NCI-H128 (cell line): ENCODE data around the gene HNRNPF.
"Not testable (repeated sequence)": the region's sequence is repeated elsewhere in the genome, so short reads cannot be mapped to it uniquely, and the experiment has no call there.

ENCODE experiments used
- DNase-seq: peaks from one replicate; lab custom pipeline; 2025; ENCODE audit not compliant: unreplicated experiment; lab: John Stamatoyannopoulos, UW

HNRNPF gene, protein sequence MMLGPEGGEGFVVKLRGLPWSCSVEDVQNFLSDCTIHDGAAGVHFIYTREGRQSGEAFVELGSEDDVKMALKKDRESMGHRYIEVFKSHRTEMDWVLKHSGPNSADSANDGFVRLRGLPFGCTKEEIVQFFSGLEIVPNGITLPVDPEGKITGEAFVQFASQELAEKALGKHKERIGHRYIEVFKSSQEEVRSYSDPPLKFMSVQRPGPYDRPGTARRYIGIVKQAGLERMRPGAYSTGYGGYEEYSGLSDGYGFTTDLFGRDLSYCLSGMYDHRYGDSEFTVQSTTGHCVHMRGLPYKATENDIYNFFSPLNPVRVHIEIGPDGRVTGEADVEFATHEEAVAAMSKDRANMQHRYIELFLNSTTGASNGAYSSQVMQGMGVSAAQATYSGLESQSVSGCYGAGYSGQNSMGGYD

DNA sequence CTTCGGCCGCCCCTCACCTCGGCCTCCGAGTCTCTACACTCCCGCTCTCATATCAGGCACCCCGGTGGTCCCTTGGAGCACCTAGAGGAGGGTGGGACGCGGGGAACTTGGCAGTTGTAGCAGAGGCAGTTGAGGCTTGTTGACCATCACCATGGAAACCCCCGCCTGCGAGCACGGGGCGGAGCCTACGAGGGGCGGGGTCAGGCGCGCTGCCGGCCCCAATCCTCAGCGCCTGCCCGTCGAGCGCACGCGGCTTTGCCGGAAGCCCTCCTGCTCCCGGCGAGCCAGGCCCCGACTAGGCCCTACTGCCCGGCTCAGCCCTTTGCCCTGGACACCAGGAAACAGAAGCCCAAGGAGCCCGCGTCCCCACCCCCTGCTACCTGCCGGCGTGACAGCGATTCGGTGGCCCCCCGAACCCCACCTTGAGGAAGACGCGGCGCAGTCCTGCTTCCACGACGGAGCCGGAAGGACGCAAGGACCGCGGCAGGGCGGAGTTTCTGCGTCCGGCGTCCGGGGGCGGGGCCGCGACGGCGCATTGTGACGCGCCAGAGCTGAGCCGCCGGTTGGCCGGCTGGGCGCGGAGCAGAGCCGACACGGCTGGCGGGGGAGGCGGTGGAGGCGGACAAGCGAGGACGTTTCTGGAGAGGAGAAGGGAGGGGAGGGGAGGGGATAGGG lies at the start of gene HNRNPF:
Gene HNRNPF (minus strand): TSS at position 477 of the 675 bp plus-strand sequence. CDS start 21,302 bp downstream, outside the sequence.
- DNase-seq, result peak; percentile 67

DNA sequence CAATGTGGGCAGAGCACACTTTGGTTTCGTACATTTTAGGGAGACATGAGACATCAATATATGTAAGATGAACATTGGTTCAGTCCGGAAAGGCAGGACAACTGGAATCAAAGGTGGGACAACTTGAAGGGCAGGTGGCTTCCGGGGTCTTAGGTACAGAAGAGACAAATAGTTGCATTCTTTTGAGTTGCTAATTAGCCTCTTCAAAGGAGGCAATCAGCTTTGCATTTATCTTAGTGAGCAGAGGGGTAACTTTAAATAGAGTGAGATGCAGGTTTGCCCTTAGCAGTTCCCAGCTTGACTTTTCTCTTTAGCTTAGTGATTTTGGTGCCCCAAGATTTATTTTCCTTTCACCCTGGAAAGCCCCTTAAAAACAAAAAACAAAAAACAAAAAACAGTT lies 49.2 kb upstream of the HNRNPF start:
- no peak for DNase-seq

DNA sequence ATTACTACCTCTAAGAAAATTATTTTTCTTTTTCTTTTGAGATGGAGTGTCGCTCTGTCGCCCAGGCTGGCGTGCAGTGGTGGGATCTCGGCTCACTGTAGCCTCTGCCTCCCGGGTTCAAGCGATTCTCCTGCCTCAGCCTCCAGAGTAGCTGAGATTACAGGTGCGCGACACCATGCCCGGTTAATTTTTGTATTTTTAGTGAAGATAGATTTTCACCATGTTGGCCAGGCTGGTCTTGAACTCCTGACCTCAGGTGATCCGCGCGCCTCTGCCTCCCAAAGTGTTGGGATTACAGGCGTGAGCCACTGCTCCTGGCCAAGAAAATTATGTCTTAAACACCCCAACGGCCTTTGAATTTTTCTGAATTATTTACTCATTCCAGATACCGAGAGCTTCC lies 47.6 kb upstream of the HNRNPF start:
- not testable (repeated sequence) for DNase-seq

DNA sequence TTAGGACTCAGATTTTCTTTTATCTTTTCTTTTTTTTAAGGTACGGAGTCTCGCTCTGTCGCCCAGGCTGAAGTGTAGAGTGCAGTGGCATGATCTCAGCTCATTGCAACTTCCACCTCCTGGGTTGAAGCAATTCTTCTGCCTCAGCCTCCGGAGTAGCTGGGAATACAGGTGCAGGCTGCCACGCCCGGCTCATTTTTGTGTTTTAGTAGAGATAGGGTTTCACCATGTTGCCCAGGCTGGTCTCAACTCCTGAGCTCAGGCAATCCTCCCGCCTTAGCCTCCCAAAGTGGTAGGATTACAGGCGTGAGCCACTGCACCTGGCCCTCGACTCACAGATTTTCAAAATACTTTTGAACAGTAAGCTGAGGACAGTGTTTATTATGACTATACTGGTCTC lies 45.0 kb upstream of the HNRNPF start:
- DNase-seq, result not testable (repeated sequence)

DNA sequence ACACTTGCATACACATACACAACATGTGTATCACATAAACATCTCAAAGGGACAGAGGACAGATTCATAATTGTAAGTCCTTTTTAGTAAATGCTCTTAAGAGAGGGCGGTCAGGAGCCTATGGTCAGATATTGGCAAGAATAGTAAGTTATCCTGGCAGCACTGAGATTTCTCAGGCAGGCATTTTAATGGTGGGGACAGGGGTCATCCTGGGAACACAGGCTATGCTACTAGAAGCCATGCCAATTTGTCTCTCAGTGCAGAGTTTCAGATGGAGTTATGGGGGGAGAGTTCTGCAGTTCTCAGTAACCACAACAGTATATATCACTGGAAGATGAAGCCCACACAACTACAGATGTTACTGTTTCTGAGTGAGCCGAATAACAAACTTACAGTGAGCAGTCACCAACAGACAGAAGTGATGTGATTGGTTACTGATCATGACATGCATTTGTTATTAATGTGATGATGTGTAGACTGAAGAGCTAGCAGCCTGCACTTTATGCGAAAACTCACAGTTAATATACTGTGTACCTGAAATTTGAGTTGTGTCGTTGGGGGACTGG lies 44.4 kb upstream of the HNRNPF start:
- no peak for DNase-seq

DNA sequence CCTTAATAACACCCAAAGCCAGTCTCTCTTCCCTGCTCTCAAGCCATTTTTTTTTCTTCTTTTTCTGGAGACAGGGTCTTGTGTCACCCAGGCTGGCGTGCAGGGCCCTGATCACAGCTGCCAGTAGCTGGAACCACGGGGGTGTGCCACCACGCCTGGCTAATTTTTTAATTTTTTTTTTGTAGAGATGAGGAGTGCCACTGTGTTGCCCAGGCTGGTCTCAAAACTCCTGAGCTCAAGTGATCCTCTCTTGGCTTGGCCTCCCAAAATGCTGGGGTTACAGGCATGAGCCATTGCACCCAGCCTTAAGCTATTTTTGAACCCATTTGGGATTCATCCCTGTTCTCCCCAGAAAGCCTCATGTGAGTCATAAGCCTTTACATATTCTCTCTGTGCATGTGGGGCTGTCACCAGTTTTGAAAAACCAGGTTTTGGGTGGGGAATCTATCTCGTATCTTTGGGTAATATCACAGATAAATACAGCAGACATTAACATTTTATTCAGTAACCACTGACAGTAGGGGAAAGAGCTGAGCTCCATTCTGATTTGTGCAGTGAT lies 43.4 kb upstream of the HNRNPF start:
- DNase-seq, result no peak

DNA sequence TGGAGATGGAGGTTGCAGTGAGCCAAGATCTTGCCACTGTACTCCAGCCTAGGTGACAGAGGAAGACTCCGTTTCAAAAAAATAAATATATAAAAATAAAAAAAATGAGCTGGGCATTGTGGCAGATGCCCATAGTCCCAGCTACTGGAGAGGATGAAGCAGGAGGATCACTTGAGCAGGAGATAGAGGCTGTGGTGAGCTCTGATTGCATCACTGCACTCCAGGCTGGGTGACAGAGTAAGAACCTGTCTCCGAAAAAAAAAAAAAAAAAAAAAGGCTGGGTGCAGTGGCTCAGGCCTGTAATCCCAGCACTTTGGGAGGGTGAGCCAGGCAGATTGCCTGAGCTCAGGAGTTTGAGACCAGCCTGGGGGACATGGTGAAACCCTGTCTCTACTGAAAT lies 39.8 kb upstream of the HNRNPF start:
- no peak for DNase-seq

DNA sequence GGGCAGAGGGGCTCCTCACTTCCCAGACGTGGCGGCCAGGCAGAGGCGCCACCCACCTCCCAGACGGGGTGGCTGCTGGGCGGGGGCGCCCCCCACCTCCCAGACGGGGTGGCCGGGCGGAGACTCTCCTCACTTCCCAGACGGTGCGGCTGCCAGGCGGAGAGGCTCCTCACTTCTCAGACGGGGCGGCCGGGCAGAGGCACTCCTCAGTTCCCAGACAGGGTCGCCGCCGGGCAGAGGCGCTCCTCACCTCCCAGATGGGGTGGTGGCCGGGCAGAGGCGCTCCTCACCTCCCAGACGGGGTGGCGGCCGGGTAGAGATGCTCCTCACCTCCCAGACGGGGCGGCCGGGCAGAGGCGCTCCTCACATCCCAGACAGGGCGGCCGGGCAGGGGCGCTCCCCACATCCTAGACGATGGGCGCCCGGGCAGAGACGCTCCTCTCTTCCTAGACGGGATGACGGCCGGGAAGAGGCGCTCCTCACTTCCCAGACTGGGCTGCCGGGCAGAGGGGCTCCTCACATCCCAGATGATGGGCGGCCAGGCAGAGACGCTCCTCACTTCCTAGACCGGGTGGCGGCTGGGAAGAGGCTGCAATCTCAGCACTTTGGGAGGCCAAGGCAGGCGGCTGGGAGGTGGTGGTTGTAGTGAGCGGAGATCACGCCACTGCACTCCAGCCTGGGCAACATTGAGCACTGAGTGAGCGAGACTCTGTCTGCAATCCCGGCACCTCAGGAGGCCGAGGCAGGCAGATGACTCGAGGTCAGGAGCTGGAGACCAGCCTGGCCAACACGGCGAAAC lies 37.4 kb upstream of the HNRNPF start:
- DNase-seq, result not testable (repeated sequence)

DNA sequence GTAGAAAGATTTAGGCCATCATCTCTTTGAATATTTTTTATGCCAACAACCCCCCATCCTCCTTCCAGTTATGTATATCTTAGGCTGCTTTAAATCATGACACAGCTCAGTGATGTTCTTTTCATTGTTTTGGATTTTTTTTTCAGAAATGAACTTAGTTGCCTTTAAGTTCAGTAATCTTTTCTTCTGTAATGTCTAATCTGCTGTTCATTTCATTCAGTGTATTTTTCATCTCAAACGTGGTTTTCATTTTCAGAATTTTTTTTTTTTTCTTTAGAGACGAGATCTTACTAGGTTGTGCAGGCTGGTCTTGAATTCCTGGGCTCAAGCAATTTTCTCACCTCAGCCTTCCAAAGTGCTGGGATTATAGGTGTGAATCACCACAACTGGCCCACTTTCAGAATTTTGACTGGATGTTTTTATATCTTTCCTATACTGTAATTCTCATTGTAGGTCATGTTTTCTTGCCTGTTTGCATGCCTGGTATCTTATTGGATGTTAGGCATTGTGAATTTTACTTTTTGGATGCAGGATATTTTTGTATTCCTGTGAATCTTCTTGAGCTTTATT lies 36.0 kb upstream of the HNRNPF start:
- no peak for DNase-seq

DNA sequence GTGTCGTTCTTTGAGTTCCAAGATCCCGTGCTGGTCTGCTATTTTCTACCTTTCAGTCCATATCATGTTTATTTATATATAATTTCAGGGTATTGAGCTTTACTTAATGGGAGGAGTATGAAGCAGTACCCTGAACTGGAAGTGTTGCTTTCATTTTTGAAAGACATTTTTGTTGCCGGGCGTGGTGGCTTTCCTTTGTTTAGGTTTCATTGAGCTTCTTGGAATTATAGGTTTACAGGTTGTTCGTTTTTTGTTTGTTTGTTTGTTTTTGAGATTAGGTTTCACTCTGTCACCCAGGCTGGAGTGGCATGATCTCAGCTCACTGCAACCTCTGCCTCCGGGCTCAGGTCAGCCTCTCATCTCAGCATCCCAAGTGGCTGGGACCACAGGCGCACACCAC lies 35.3 kb upstream of the HNRNPF start:
- no peak for DNase-seq

DNA sequence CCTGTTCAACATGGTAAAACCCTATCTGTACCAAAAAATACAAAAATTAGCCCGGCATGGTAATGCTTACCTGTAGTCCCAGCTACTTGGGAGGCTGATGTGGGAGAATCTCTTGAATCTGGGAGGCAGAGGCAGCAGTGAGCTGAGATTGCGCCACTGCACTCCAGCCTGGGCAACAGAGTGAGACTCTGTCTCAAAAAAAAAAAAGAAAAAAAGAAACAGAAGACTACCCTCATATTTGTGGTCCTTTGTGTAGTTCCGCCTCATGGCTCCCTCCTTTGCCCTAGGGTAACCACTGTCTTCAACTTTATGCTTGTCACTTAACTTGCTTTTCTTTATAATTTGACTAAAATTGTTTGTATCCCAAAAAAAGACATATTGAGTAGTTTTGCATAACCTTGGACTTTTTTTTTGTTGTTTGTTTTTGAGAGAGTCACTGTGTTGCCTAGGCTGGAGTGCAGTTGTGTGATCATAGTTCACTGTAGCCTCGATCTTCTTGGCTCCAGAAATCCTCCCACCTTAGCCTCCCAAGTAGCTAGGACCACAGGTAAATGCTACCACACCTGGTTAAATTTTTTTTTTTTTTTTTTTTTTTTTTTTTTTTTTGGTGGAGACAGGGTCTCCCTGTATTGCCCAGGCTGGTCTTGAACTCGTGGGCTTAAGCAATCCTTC lies 31.6 kb upstream of the HNRNPF start:
- DNase-seq, result no peak

DNA sequence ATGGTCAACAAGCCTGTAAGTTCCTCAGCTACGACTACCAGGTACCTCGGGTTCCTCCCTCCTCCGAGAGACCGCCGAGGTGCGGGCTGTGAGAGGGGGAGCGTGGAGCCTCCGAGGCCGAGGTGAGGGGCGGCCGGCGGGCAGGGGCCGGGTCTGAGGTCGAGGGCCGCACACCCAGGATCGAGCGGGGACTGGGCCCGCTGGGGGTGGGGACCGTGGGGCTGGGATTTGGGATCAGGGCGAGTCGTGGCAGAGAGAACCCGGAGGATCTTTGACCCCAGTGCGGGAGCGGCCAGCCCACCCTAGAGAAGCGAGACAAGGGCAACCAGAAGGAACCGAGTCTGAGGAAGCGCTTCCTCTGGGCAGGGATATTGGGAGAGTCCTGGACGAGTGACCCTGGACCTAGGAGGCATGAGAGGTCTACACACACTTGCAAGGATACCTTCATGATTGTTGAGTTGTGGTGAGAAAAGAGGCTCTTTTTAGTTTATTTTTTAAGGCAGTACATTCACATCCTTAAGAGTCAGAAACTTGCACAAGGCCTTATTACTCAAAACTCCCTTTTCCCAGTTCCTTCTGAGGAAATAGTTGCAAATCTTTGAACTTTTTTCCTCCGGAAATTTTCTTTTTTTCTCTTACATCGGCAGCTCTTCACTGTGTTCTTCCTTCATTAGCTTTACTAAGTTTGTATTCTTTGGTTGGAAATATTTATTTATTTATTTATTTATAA lies 28.3 kb upstream of the HNRNPF start:
- no peak for DNase-seq

DNA sequence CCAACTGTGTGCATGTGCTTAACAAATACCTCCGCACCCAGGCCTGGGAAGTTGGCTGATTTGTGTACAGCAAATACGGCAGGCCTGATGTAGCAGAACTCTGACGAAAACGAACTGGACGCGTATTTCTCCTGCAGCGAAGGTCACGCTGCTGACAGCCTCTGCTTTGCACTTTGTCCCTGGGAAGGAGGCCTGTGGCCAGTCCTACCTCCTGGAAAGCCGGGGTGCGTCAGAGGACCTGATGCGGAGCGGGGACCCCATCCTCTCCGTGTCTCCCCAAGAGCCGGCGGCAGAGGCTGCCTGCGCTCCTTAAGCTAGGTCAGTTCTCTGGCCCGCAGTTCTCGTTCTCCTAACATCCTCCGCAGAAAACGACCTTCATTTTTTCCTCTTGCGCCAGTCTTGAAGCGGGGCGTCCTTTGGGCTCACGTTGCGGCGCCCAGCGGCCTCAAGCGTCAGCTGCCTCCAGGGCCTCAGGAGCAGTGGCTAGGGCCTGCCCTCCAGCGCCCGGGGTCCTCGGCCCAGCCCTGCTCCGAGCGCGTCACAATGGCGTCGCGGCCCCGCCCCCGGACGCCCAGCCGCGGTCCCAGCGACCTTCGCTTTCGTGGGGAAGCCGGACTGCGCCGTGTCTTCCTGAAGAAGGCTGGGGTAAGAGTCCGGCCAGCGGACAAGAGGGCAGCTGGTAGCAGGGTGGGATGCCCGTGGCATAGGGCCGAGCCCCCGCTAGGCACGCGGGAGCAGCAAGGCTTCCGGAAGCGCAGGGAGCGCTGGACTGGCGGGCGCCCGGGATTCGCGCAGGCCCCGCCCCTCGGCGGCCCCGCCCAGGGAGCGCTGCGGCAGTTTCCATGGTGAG lies 27.5 kb upstream of the HNRNPF start, which contains the start of gene ZNF487:
Gene ZNF487 (plus strand): TSS at position 821 of the 850 bp plus-strand sequence. CDS start 38,703 bp downstream, outside the sequence.
- peak; percentile 13 for DNase-seq

DNA sequence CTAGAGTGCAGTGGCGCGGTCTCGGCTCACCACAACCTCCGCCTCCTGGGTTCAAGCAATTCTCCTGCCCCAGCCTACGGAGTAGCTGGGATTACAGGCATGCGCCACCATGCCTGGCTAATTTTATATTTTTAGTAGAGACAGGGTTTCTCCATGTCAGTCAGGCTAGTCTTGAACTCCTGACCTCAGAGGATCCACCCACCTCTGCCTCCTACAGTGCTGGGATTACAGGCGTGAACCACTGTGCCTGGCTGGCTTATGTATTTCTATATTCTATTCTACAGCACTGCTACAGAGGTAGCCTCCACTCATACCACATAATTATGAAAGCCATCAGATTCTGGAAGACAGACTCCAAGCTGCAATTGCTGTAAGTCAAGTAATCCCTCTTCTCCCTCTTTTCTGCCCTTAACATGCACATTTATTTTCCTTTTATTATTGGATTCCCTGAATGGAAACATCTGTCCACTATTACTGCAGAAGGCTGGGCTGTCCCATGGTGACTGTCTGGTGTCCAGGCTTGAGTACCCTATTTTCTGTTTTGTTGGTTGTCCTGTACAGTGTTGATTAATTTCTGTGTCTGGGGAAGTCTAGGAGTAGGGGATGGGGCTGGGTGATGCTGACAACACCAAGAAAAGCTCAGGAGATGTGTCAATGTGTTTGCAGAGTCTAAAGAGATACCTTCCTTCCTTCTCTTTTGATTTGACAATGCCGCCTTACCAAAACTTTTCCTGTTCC lies 22.1 kb upstream of the HNRNPF start:
- no peak for DNase-seq

DNA sequence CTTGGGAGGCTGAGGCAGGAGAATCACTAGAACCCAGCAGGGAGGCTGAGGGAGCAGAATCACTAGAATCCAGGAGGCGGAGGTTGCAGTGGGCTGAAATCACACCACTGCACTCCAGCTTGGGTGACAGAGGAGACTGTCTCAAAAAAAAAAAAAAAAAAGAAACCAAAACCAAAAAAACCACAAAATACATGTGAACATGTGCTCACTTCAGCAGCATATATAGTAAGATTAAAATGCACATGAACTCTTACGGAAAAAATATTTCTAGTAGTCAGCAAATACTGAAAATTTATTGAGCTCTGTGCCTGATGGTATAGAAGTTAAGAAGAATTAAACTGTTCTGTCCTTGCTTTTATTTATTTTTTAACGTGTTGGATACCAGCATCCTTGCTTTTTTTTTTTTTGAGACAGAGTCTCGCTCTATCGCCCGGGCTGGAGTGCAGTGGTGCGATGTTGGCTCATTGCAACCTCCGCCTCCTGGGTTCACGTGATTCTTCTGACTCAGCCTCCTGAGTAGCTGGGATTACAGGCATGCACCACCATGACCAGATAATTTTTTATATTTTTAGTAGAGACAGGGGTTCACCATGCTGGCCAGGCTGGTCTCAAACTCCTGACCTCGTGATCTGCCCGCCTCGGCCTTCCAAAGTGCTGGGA lies 18.3 kb upstream of the HNRNPF start:
- DNase-seq, result no peak

DNA sequence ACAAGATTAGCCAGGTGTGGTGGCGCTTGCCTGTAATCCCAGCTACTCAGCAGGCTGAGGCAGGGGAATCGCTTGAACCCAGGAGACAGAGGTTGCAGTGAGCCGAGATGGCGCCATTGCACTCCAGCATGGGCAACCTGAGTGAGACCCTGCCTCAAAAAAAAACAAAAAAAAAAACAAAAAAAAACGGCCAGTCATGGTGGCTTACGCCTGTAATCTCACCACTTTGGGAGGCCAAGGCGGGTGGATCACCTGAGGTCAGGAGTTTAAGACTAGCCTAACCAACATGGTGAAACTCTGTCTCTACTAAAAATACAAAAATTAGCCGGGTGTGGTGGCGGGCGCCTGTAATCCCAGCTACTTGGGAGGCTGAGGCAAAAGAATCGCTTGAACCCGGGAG lies 17.5 kb upstream of the HNRNPF start:
- not testable (repeated sequence) for DNase-seq

DNA sequence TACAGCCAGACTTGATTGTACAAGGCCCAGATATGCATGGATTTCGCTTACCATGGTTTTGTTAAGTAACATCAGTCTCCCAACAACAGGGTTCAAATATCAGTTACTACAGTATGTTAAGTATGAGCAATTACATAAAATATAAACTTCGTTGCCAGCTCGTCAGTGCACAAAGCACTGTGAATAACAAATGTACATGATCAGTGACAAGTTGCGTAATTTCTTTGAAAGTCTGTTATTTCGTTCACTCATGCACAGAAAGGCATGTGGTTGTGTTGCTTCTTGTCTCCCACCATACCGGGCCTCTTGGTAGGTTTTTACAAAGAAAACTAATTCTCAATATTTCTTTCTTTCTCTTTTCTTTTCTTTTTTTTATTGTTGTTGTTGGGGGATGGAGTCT lies 15.4 kb upstream of the HNRNPF start:
- DNase-seq, result no peak
